Measurements from ENCODE around the gene CABP1.

- TF ChIP-seq CTCF (optimal IDR thresholded peaks at IDR 0.05 in 1 of 3, IDR thresholded peaks at IDR 0.05 in 1 of 3, conservative IDR thresholded peaks at IDR 0.05 in 1 of 3; ENCODE audit: extremely low read depth in 1 of 3, insufficient read depth in 2 of 3, low read length in 3 of 3) (no peak), EZH2 (IDR thresholded peaks at IDR 0.05; ENCODE audit: low read length) (no peak)
These were observed 15.6 kb downstream of the CABP1 start for GRCh38 chr12:120656008-120656407.
